Vagina (tissue), 2 donors: ENCODE measurements around the gene NUDT3. TPM values are rescaled to one million over a fixed set of nuclear protein-coding genes. Genes with fewer than 3 reads are reported as not detected.
"Not testable (repeated sequence)": the region's sequence is repeated elsewhere in the genome, so short reads cannot be mapped to it uniquely, and the experiment has no call there.

Source experiments
- DNase-seq, 2 donors: peaks; one replicate each; pipeline ENCODE4 v3.0.0-alpha.2; 2017; ENCODE audit errors: extremely low spot score in 2 of 2
- H3K27ac ChIP-seq: fragments of 200-600 bp; sonication (generic); one replicate; pipeline ENCODE4 v1.5.1; 2019
- H3K27me3 ChIP-seq: fragments of 200-600 bp; sonication (generic); one replicate; pipeline ENCODE4 v1.5.1; 2019
- H3K36me3 ChIP-seq, 2 donors: fragments of 200-600 bp; sonication (generic); one replicate each; pipeline ENCODE4 v1.5.1; 2017 to 2019
- H3K4me1 ChIP-seq: fragments of 200-600 bp; sonication (generic); one replicate; pipeline ENCODE4 v1.5.1; 2019
- H3K4me3 ChIP-seq, 2 donors: fragments of 200-600 bp; sonication (generic); 1 replicate in 1 of 2; 2 replicates in 1 of 2; pipeline ENCODE4 v1.5.1; 2016 to 2019
- H3K9me3 ChIP-seq: fragments of 200-600 bp; sonication (generic); one replicate; pipeline ENCODE4 v1.5.1; 2019
- CTCF ChIP-seq, 3 experiments: fragments of 450-650 bp in 2 of 3; fragments of 200-600 bp in 1 of 3; sonication (generic) in 1 of 3; IDR thresholded peaks; one replicate each; pipeline ENCODE4 v1.5.1; 2017 to 2019; ENCODE audit warnings: antibody characterized with exemption in 3 of 3, mild to moderate bottlenecking in 2 of 3, moderate library complexity in 2 of 3
- POLR2A ChIP-seq, 2 donors: fragments of 450-650 bp; IDR thresholded peaks; one replicate each; pipeline ENCODE4 v1.6.1; 2017; ENCODE audit warnings: antibody characterized with exemption in 2 of 2, mild to moderate bottlenecking in 2 of 2, moderate library complexity in 2 of 2
- POLR2AphosphoS5 ChIP-seq, 2 donors: sonication (generic); formaldehyde crosslinking; IDR thresholded peaks; one replicate each; pipeline ENCODE4 v1.9.0; 2017; ENCODE audit warnings: antibody characterized with exemption in 2 of 2, mild to moderate bottlenecking in 2 of 2, low read depth in 1 of 2; ENCODE audit not compliant: insufficient read depth in 1 of 2
- intact Hi-C: fragments of 100-400 bp; cut with DNase I; formaldehyde crosslinking; loops from one replicate; pipeline ENCODE4 v1.15.1; 2023
- total RNA-seq: library from RNA; depleted of rRNA; stranded (reverse); fragments of >200 nt; gene quantifications from one replicate; pipeline ENCODE4 v1.2.3, GENCODE V29; 2016

Gene NUDT3
- total RNA-seq, 1 donor from 2014 or later, result 27.0 TPM

GRCh38 chr6:34325633-34326032, 66.8 kb downstream of the NUDT3 start:
- TF ChIP-seq POLR2AphosphoS5 (IDR thresholded peaks at IDR 0.05; ENCODE audit: insufficient read depth in 1 of 2, low read depth in 1 of 2) (no peak), CTCF (IDR thresholded peaks at IDR 0.05) (no peak), POLR2A (IDR thresholded peaks at IDR 0.05) (no peak)
- Histone ChIP-seq H3K4me3 (no peak overlapping the region), H3K36me3 (no peaks in the 10 kb centered on the region), H3K4me1 (peaks cover 7% of the 10 kb centered on the region), H3K27me3 (no peaks in the 10 kb centered on the region), H3K9me3 (no peaks in the 10 kb centered on the region), H3K27ac (no peak overlapping the region)
- no peak for DNase-seq
- intact Hi-C loops, result no loop called here

GRCh38 chr6:34324738-34325444, 67.6 kb downstream of the NUDT3 start:
- intact Hi-C loops, result no loop called here
- no peak for DNase-seq
- Histone ChIP-seq H3K27ac (no peak overlapping the region), H3K4me3 (no peak overlapping the region), H3K9me3 (no peaks in the 10 kb centered on the region), H3K36me3 (no peaks in the 10 kb centered on the region), H3K4me1 (peaks cover 10% of the 10 kb centered on the region), H3K27me3 (no peaks in the 10 kb centered on the region)
- TF ChIP-seq CTCF (IDR thresholded peaks at IDR 0.05), result no peak
- no peak for TF ChIP-seq POLR2A (IDR thresholded peaks at IDR 0.05)
- TF ChIP-seq POLR2AphosphoS5 (IDR thresholded peaks at IDR 0.05; ENCODE audit: insufficient read depth in 1 of 2, low read depth in 1 of 2), result no peak

GRCh38 chr6:34324221-34324620, 68.2 kb downstream of the NUDT3 start:
- DNase-seq, H3K4me3 ChIP-seq, H3K27ac ChIP-seq, H3K36me3 ChIP-seq, H3K27me3 ChIP-seq, intact Hi-C loops, H3K9me3 ChIP-seq: not testable (repeated sequence)
- peaks cover 14% of the 10 kb centered on the region for H3K4me1 ChIP-seq

- no peaks in the 10 kb centered on the region for H3K9me3 ChIP-seq
- TF ChIP-seq POLR2A (IDR thresholded peaks at IDR 0.05), result no peak
- TF ChIP-seq POLR2AphosphoS5 (IDR thresholded peaks at IDR 0.05; ENCODE audit: insufficient read depth in 1 of 2, low read depth in 1 of 2), result no peak
- no peak for TF ChIP-seq CTCF (IDR thresholded peaks at IDR 0.05)
- intact Hi-C loops, result no loop called here
- H3K4me3 ChIP-seq, result no peak overlapping the region
- no peaks in the 10 kb centered on the region for H3K27me3 ChIP-seq
- H3K36me3 ChIP-seq, result no peaks in the 10 kb centered on the region
- H3K4me1 ChIP-seq, result peaks cover 23% of the 10 kb centered on the region
- DNase-seq, result no peak
- H3K27ac ChIP-seq, result no peak overlapping the region
These were observed 69.2 kb downstream of the NUDT3 start for GRCh38 chr6:34323300-34323699.

- H3K27me3 ChIP-seq, result no peaks in the 10 kb centered on the region
- H3K4me1 ChIP-seq, result peaks cover 28% of the 10 kb centered on the region
- H3K36me3 ChIP-seq, result no peaks in the 10 kb centered on the region
- DNase-seq, result no peak
- H3K4me3 ChIP-seq, result no peak overlapping the region
- H3K27ac ChIP-seq, result no peak overlapping the region
- TF ChIP-seq POLR2A (IDR thresholded peaks at IDR 0.05) (no peak), POLR2AphosphoS5 (IDR thresholded peaks at IDR 0.05; ENCODE audit: insufficient read depth in 1 of 2, low read depth in 1 of 2) (no peak)
- intact Hi-C loops, result no loop called here
- H3K9me3 ChIP-seq, result no peaks in the 10 kb centered on the region
These were observed 69.7 kb downstream of the NUDT3 start for GRCh38 chr6:34322732-34323131.

GRCh38 chr6:34321821-34322220, 70.6 kb downstream of the NUDT3 start:
- Histone ChIP-seq H3K9me3 (no peaks in the 10 kb centered on the region), H3K27ac (no peak overlapping the region)
- intact Hi-C loops, result no loop called here

More at GRCh38 chr6:34321821-34322220, 70.6 kb downstream of the NUDT3 start:
- TF ChIP-seq CTCF (IDR thresholded peaks at IDR 0.05) (no peak), POLR2AphosphoS5 (IDR thresholded peaks at IDR 0.05; ENCODE audit: insufficient read depth in 1 of 2, low read depth in 1 of 2) (no peak), POLR2A (IDR thresholded peaks at IDR 0.05) (no peak)
- no peaks in the 10 kb centered on the region for H3K36me3 ChIP-seq
- DNase-seq, result no peak
- no peaks in the 10 kb centered on the region for H3K27me3 ChIP-seq
- peaks cover 38% of the 10 kb centered on the region for H3K4me1 ChIP-seq
- no peak overlapping the region for H3K4me3 ChIP-seq
